Caco-2 (cell line): ENCODE data around the gene SIRPA. TPM values are rescaled to one million over a fixed set of nuclear protein-coding genes. Genes with fewer than 3 reads are reported as not detected.
A peak's percentile ranks its signal among the peaks of the same experiment; 100 is the strongest.

Source experiments
- BruUV-seq: library from RNA; stranded (reverse); fragments of 400-500 nt; replicated peaks from 2 replicates; lab custom pipeline; 2021; lab: Mats Ljungman, UMichigan
- CTCF ChIA-PET: fragments of 300-600 bp; sonication (Branson Sonifier 250); formaldehyde crosslinking; loops from one replicate; lab custom pipeline; 2022; ENCODE audit warnings: antibody characterized with exemption; lab: Charles Lee
- POLR2A ChIA-PET: fragments of 300-600 bp; sonication (Branson Sonifier 250); formaldehyde crosslinking; loops from one replicate; lab custom pipeline; 2022; ENCODE audit warnings: antibody characterized with exemption; lab: Charles Lee
- DNase-seq, 2 experiments: peaks; one replicate each; pipeline versions ENCODE4 v3.0.0 to v3.0.0-alpha.2; 2020 to 2022
- H3K27me3 ChIP-seq: replicated peaks from 2 replicates; pipeline ENCODE4 v1.6.0; 2011; ENCODE audit warnings: low read length; ENCODE audit not compliant: control insufficient read depth, insufficient read depth
- H3K36me3 ChIP-seq: 2 replicates; pipeline ENCODE4 v1.5.1; 2011; ENCODE audit warnings: low read length; ENCODE audit not compliant: control insufficient read depth, insufficient read depth
- H3K4me1 ChIP-seq: fragments of 250-450 bp; sonication (Bioruptor Pico); 2 replicates; pipeline ENCODE4 v1.5.1; 2020; ENCODE audit warnings: mild to moderate bottlenecking
- H3K4me3 ChIP-seq: 2 replicates; pipeline ENCODE4 v1.5.1; 2011; ENCODE audit warnings: low read depth, mild to moderate bottlenecking, control low read depth, low read length
- H3K9me3 ChIP-seq: fragments of 250-450 bp; sonication (Bioruptor Pico); 2 replicates; pipeline ENCODE4 v1.5.1; 2020; ENCODE audit warnings: mild to moderate bottlenecking, moderate library complexity
- H3K27ac Mint-ChIP-seq: one replicate; pipeline ENCODE4 v1.8.0; 2022; ENCODE audit warnings: mixed read lengths; ENCODE audit not compliant: unreplicated experiment
- H3K27me3 Mint-ChIP-seq: one replicate; pipeline ENCODE4 v1.8.0; 2022; ENCODE audit warnings: mixed read lengths; ENCODE audit not compliant: insufficient read depth, unreplicated experiment
- H3K36me3 Mint-ChIP-seq: one replicate; pipeline ENCODE4 v1.8.0; 2022; ENCODE audit warnings: mild to moderate bottlenecking, mixed read lengths; ENCODE audit not compliant: insufficient read depth, unreplicated experiment
- H3K4me1 Mint-ChIP-seq: one replicate; pipeline ENCODE4 v1.8.0; 2022; ENCODE audit warnings: low read depth, mixed read lengths; ENCODE audit not compliant: unreplicated experiment
- H3K4me3 Mint-ChIP-seq: one replicate; pipeline ENCODE4 v1.8.0; 2022; ENCODE audit warnings: mild to moderate bottlenecking, moderate library complexity, mixed read lengths; ENCODE audit not compliant: unreplicated experiment
- H3K9me3 Mint-ChIP-seq: one replicate; pipeline ENCODE4 v1.8.0; 2022; ENCODE audit warnings: mixed read lengths; ENCODE audit not compliant: unreplicated experiment
- intact Hi-C: fragments of 100-400 bp; cut with micrococcal nuclease; formaldehyde crosslinking; loops from one replicate; pipeline ENCODE4 v1.10.0; 2022; ENCODE audit not compliant: unreplicated experiment
- total RNA-seq: library from RNA; stranded (reverse); gene quantifications from 2 replicates; pipeline ENCODE4 v1.2.3, GENCODE V29; 2022
- TF ChIP-seq, protein P1 (sequence below), 2 experiments: fragments of 200-600 bp in 1 of 2; IDR thresholded peaks; 1 replicate in 1 of 2; 2 replicates in 1 of 2; pipeline versions ENCODE4 v1.5.1 to v1.8.0; 2011 to 2022; ENCODE audit warnings: antibody characterized with exemption in 1 of 2, control low read depth in 1 of 2, inconsistent platforms in 1 of 2, low read depth in 1 of 2, low read length in 1 of 2, mild to moderate bottlenecking in 1 of 2, moderate library complexity in 1 of 2; ENCODE audit not compliant: insufficient read depth in 1 of 2, severe bottlenecking in 1 of 2, unreplicated experiment in 1 of 2

Gene SIRPA
- total RNA-seq, 1 experiment from 2014 or later, result 33.3 TPM

DNA sequence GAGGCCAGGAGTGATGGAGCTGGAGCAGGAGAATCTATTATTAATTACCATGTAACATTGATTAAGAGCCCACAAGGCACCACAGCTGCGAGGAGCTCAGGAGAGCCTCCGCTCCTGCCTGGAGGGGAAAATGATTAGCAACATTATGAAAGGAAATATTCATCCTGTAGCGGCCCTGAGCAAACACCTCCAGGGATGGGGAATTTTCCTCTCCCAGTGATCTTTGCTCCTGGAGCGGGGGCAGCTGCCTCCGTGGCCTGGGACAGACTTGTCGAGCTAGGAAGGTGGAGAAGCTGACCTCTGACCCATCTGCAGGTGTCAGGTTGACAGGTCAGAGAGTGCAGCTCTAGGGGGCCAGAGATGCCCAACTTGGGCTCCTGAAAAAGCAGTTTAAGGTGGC is 40.1 kb upstream of the SIRPA start:
- intact Hi-C loops, result loop anchor here (1.0 kb wide), 2 partner anchors 19 to 53 kb away; no protein-coding TSS in a partner anchor
- peaks cover 51% of the 10 kb centered on the region for H3K4me1 ChIP-seq
- H3K36me3 ChIP-seq, result no peaks in the 10 kb centered on the region
- ChIA-PET CTCF (interaction anchor here (0.8 to 2.5 kb wide), 3 partner anchors 14 to 53 kb away, joined by 4 to 14 read pairs (median 4); no protein-coding TSS in a partner anchor), POLR2A (no interaction called here)
- Mint-ChIP-seq H3K4me1 (peaks cover 33% of the 10 kb centered on the region), H3K9me3 (no peaks in the 10 kb centered on the region), H3K36me3 (no peaks in the 10 kb centered on the region), H3K4me3 (peak overlapping the region; percentile 33), H3K27ac (peak overlapping the region; percentile 74), H3K27me3 (no peaks in the 10 kb centered on the region)
- no TSS peak for BruUV-seq
- H3K27me3 ChIP-seq, result no peaks in the 10 kb centered on the region
- peak; percentile 84 to 91 for DNase-seq
- TF ChIP-seq, protein P1, sequence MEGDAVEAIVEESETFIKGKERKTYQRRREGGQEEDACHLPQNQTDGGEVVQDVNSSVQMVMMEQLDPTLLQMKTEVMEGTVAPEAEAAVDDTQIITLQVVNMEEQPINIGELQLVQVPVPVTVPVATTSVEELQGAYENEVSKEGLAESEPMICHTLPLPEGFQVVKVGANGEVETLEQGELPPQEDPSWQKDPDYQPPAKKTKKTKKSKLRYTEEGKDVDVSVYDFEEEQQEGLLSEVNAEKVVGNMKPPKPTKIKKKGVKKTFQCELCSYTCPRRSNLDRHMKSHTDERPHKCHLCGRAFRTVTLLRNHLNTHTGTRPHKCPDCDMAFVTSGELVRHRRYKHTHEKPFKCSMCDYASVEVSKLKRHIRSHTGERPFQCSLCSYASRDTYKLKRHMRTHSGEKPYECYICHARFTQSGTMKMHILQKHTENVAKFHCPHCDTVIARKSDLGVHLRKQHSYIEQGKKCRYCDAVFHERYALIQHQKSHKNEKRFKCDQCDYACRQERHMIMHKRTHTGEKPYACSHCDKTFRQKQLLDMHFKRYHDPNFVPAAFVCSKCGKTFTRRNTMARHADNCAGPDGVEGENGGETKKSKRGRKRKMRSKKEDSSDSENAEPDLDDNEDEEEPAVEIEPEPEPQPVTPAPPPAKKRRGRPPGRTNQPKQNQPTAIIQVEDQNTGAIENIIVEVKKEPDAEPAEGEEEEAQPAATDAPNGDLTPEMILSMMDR (IDR thresholded peaks at IDR 0.05; ENCODE audit: insufficient read depth in 1 of 2, low read depth in 1 of 2, low read length in 1 of 2, severe bottlenecking in 1 of 2, unreplicated experiment in 1 of 2), result no peak
- no peaks in the 10 kb centered on the region for H3K9me3 ChIP-seq
- no peak overlapping the region for H3K4me3 ChIP-seq

DNA sequence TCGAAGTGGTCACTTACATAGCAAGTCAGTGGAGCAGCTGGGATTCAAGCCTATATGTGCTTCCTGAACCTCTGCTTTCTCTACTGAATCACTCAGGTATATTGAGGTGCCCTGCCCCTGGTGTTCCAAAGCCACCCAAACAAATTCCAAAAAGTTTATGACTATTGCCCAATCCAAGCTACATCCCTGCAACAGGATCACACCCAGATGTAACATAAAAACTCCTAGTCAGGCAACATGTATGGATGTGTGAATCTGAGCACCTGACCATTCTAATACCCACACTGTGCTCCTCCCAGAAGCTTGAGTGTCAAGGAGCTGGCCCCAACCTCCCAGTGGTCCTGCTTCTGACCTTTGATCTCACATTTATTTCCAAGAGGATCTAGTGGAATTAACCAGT is 39.5 kb upstream of the SIRPA start:
- BruUV-seq, result no TSS peak
- Histone ChIP-seq H3K36me3 (no peaks in the 10 kb centered on the region), H3K9me3 (no peaks in the 10 kb centered on the region), H3K4me1 (peaks cover 51% of the 10 kb centered on the region), H3K27me3 (no peaks in the 10 kb centered on the region), H3K4me3 (no peak overlapping the region)
- TF ChIP-seq, protein P1 (IDR thresholded peaks at IDR 0.05; ENCODE audit: insufficient read depth in 1 of 2, low read depth in 1 of 2, low read length in 1 of 2, severe bottlenecking in 1 of 2, unreplicated experiment in 1 of 2), result no peak
- no peak for DNase-seq
- no peaks in the 10 kb centered on the region for H3K27me3 Mint-ChIP-seq
- ChIA-PET CTCF (interaction anchor here (0.8 to 2.5 kb wide), 3 partner anchors 13 to 53 kb away, joined by 4 to 14 read pairs (median 4); no protein-coding TSS in a partner anchor), POLR2A (no interaction called here)
- peaks cover 33% of the 10 kb centered on the region for H3K4me1 Mint-ChIP-seq
- no peaks in the 10 kb centered on the region for H3K9me3 Mint-ChIP-seq
- H3K4me3 Mint-ChIP-seq, result peak overlapping the region; percentile 20
- peak overlapping the region; percentile 74 for H3K27ac Mint-ChIP-seq
- intact Hi-C loops, result loop anchor here (1.0 kb wide), 2 partner anchors 19 to 53 kb away; no protein-coding TSS in a partner anchor
- no peaks in the 10 kb centered on the region for H3K36me3 Mint-ChIP-seq

DNA sequence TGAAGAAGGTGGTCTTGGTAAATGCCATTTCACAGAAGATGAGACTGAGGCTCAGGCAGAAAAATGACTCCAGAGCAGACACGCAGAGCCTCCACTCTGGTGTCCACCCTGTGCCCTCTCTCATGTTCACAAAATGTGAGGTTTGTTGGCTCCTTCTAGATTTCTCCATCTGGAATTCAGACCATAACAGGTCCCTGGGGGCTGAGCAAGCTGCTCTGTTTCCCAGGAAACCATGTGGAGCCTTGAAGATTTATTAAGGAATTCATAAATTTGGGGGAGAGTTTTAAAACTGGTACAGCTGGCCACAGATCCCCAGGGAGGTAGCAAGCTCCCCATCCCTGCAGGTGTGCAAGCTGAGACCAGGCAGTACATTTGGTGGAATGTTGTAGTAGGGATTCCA is 38.8 kb upstream of the SIRPA start:
- Histone ChIP-seq H3K4me1 (peaks cover 53% of the 10 kb centered on the region), H3K4me3 (no peak overlapping the region), H3K9me3 (no peaks in the 10 kb centered on the region), H3K36me3 (no peaks in the 10 kb centered on the region), H3K27me3 (no peaks in the 10 kb centered on the region)
- no peaks in the 10 kb centered on the region for H3K36me3 Mint-ChIP-seq
- CTCF ChIA-PET, result interaction anchor here (1.3 to 2.5 kb wide), 2 partner anchors 18 to 54 kb away, joined by 4 to 14 read pairs; no protein-coding TSS in a partner anchor
- POLR2A ChIA-PET, result no interaction called here
- DNase-seq, result no peak
- no peaks in the 10 kb centered on the region for H3K27me3 Mint-ChIP-seq
- BruUV-seq, result no TSS peak
- peaks cover 36% of the 10 kb centered on the region for H3K4me1 Mint-ChIP-seq
- H3K27ac Mint-ChIP-seq, result peak overlapping the region; percentile 74
- TF ChIP-seq, protein P1 (IDR thresholded peaks at IDR 0.05; ENCODE audit: insufficient read depth in 1 of 2, low read depth in 1 of 2, low read length in 1 of 2, severe bottlenecking in 1 of 2, unreplicated experiment in 1 of 2), result no peak
- intact Hi-C loops, result no loop called here
- H3K9me3 Mint-ChIP-seq, result no peaks in the 10 kb centered on the region
- H3K4me3 Mint-ChIP-seq, result no peak overlapping the region
